ENCODE data around the gene GRAMD1B. TPM values are rescaled to one million over a fixed set of nuclear protein-coding genes. Genes with fewer than 3 reads are reported as not detected.

The GRAMD1B gene
- total RNA-seq, 2 donors from 2014 or later, result 0.66 to 3.4 TPM

- no peak for TF ChIP-seq CTCF (IDR thresholded peaks at IDR 0.05)
- no peak for TF ChIP-seq POLR2A (IDR thresholded peaks at IDR 0.05)
Measured at GRCh38 chr11:123408619-123409455, 21.2 kb upstream of the GRAMD1B start.

GRCh38 chr11:123409456-123410217, 20.4 kb upstream of the GRAMD1B start:
- no peak overlapping the region for H3K4me3 ChIP-seq
- H3K27me3 ChIP-seq, result no peaks in the 10 kb centered on the region
- ATAC-seq (no peak), DNase-seq (no peak)
- no peaks in the 10 kb centered on the region for H3K36me3 ChIP-seq (replicated peaks in 1 of 2; ENCODE audit: insufficient read depth in 1 of 2, low read depth in 2 of 2)
- no peaks in the 10 kb centered on the region for H3K9me3 ChIP-seq
- intact Hi-C loops (cut with DNase I), result loop anchor here (5.0 kb wide), 1 partner anchor 73 kb away; no protein-coding TSS in a partner anchor
- 70 to 74% methylated on average over 10 of the region's 10 CpGs for WGBS, 2 donors
- no peak overlapping the region for H3K27ac ChIP-seq
- no peak for TF ChIP-seq CTCF (IDR thresholded peaks at IDR 0.05)
- no peaks in the 10 kb centered on the region for H3K4me1 ChIP-seq

More at GRCh38 chr11:123408619-123409455, 21.2 kb upstream of the GRAMD1B start:
- Histone ChIP-seq H3K36me3 (replicated peaks in 1 of 2; ENCODE audit: insufficient read depth in 1 of 2, low read depth in 2 of 2) (no peaks in the 10 kb centered on the region), H3K9me3 (no peaks in the 10 kb centered on the region), H3K27me3 (no peaks in the 10 kb centered on the region), H3K4me1 (no peaks in the 10 kb centered on the region), H3K4me3 (no peak overlapping the region), H3K27ac (no peak overlapping the region)
- DNase-seq (no peak), ATAC-seq (no peak)
- intact Hi-C loops (cut with DNase I), result loop anchor here (5.0 kb wide), 1 partner anchor 73 kb away; no protein-coding TSS in a partner anchor
- 30 to 32% methylated on average over 8 of the region's 8 CpGs for WGBS, 2 donors

GRCh38 chr11:123410218-123410549, 19.9 kb upstream of the GRAMD1B start:
- no peak for TF ChIP-seq POLR2A (IDR thresholded peaks at IDR 0.05)
- no peak for TF ChIP-seq CTCF (IDR thresholded peaks at IDR 0.05)
- WGBS, 2 donors, result 79 to 81% methylated on average over 3 of the region's 3 CpGs
- DNase-seq (no peak), ATAC-seq (no peak)
- Histone ChIP-seq H3K9me3 (no peaks in the 10 kb centered on the region), H3K4me1 (no peaks in the 10 kb centered on the region), H3K27ac (no peak overlapping the region), H3K36me3 (replicated peaks in 1 of 2; ENCODE audit: insufficient read depth in 1 of 2, low read depth in 2 of 2) (no peaks in the 10 kb centered on the region), H3K4me3 (no peak overlapping the region), H3K27me3 (no peaks in the 10 kb centered on the region)
- intact Hi-C loops (cut with DNase I), result no loop called here

- intact Hi-C loops (cut with DNase I), result no loop called here
- TF ChIP-seq CTCF (IDR thresholded peaks at IDR 0.05), result no peak
- TF ChIP-seq POLR2A (IDR thresholded peaks at IDR 0.05), result no peak
- 42 to 52% methylated on average over 6 of the region's 6 CpGs for WGBS, 2 donors
- Histone ChIP-seq H3K4me1 (no peaks in the 10 kb centered on the region), H3K4me3 (no peak overlapping the region), H3K36me3 (replicated peaks in 1 of 2; ENCODE audit: insufficient read depth in 1 of 2, low read depth in 2 of 2) (no peaks in the 10 kb centered on the region), H3K9me3 (no peaks in the 10 kb centered on the region), H3K27me3 (no peaks in the 10 kb centered on the region), H3K27ac (no peak overlapping the region)
- ATAC-seq, result no peak
- DNase-seq, result no peak
Measured at GRCh38 chr11:123413636-123414035, 16.4 kb upstream of the GRAMD1B start.
